Left ventricle myocardium inferior (tissue), 1 donor: ENCODE measurements around the gene IL15RA. TPM values are rescaled to one million over a fixed set of nuclear protein-coding genes. Genes with fewer than 3 reads are reported as not detected.
"Not testable (repeated sequence)": the region's sequence is repeated elsewhere in the genome, so short reads cannot be mapped to it uniquely, and the experiment has no call there.

Experiments used
- DNase-seq: peaks from one replicate; pipeline ENCODE4 v3.0.0-alpha.2; 2020
- H3K27ac ChIP-seq: fragments of 200-600 bp; replicated peaks from 2 replicates; pipeline ENCODE4 v1.8.0; 2021
- H3K27me3 ChIP-seq: fragments of 200-600 bp; 2 replicates; pipeline ENCODE4 v1.8.0; 2021; ENCODE audit warnings: low read depth
- H3K36me3 ChIP-seq: fragments of 200-600 bp; 2 replicates; pipeline ENCODE4 v1.8.0; 2021
- H3K4me1 ChIP-seq: fragments of 200-600 bp; 2 replicates; pipeline ENCODE4 v1.8.0; 2021
- H3K4me3 ChIP-seq: fragments of 200-600 bp; 2 replicates; pipeline ENCODE4 v1.8.0; 2021; ENCODE audit warnings: mild to moderate bottlenecking, moderate library complexity
- H3K9me3 ChIP-seq: fragments of 200-600 bp; replicated peaks from 2 replicates; pipeline ENCODE4 v1.8.0; 2021
- intact Hi-C: fragments of 100-400 bp; cut with micrococcal nuclease; formaldehyde crosslinking; loops from one replicate; pipeline ENCODE4 v1.11.0; 2022
- total RNA-seq: library from RNA; stranded (reverse); fragmentation: NEBNext Ultra II Directional; extraction: Animal tissue kit (Norgen Biotek cat#: 25700); gene quantifications from one replicate; pipeline ENCODE4 v1.2.1, GENCODE V29; 2021
- TF ChIP-seq, protein P1 (sequence below): fragments of 200-600 bp; IDR thresholded peaks from 2 replicates; pipeline ENCODE4 v1.8.0; 2021; ENCODE audit warnings: antibody characterized with exemption, mild to moderate bottlenecking, borderline replicate concordance
- donor health status: DM: no; HTN: yes; CAD: no; lungs with severe emphysema.

The IL15RA gene
- total RNA-seq, 1 donor from 2014 or later = 6.0 TPM

DNA sequence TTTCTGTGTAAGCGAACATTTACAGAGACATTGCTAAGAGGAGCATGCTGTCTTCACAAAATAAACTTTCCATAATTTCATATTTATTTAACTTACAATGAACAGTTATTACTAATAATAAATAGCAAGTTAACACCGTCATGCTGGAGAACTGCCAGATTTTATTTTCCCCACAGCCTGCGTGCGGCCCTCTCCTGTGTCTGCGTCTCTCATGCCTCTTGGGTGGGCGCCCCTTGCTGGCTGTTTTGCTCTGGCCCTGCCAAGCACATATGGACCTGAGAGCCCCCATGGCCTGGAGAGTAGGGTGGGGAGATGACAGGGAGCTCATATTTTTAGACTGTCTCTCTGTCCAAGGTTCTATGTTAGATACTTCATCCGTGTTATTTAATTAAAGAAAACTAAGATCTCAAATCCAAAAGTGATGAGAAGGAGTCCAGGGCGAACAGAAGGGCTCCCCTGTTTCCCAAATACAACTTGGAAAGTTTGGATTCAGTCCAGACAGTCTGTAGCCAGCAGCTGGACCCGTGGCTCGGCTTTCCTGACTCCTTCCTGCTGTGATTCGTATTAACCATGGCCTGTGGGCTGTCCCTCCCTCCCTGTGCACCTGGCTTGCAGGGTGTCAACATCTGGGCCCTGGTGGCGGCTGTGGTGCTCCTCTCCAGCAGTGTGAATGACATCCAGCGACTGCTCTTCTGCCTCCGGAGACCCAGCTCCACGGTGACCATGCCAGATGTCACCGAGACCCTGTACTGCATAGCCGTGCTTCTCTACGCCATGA lies 66.8 kb downstream of the IL15RA start:
- Histone ChIP-seq H3K27me3 (no peaks in the 10 kb centered on the region), H3K4me3 (no peak overlapping the region), H3K9me3 (no peaks in the 10 kb centered on the region), H3K36me3 (peaks cover 93% of the 10 kb centered on the region), H3K27ac (peak overlapping the region; percentile 34), H3K4me1 (peaks cover 26% of the 10 kb centered on the region)
- peak; percentile 30 for DNase-seq
- TF ChIP-seq, protein P1, sequence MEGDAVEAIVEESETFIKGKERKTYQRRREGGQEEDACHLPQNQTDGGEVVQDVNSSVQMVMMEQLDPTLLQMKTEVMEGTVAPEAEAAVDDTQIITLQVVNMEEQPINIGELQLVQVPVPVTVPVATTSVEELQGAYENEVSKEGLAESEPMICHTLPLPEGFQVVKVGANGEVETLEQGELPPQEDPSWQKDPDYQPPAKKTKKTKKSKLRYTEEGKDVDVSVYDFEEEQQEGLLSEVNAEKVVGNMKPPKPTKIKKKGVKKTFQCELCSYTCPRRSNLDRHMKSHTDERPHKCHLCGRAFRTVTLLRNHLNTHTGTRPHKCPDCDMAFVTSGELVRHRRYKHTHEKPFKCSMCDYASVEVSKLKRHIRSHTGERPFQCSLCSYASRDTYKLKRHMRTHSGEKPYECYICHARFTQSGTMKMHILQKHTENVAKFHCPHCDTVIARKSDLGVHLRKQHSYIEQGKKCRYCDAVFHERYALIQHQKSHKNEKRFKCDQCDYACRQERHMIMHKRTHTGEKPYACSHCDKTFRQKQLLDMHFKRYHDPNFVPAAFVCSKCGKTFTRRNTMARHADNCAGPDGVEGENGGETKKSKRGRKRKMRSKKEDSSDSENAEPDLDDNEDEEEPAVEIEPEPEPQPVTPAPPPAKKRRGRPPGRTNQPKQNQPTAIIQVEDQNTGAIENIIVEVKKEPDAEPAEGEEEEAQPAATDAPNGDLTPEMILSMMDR = no peak
- intact Hi-C loops = no loop called here

DNA sequence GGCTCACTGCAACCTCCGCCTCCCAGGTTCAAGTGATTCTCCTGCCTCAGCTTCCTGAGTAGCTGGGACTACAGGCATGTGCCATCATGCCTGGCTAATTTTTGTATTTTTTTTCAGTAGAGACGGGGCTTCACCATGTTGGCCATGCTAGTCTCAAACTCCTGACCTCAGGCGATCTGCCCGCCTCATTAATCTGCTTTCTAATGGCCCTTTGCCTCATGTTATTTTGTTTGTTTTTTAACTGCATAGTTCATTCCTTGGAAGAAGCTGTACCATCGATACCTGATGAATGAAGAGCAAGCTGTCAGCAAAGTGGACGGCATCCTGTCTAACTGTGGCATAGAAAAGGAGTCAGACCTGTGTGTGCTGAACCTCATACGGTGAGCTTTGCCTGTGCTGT lies 68.7 kb downstream of the IL15RA start:
- H3K27ac ChIP-seq, intact Hi-C loops, H3K4me3 ChIP-seq, H3K9me3 ChIP-seq, H3K27me3 ChIP-seq, DNase-seq: not testable (repeated sequence)
- Histone ChIP-seq H3K4me1 (peaks cover 42% of the 10 kb centered on the region), H3K36me3 (peaks cover 79% of the 10 kb centered on the region)

DNA sequence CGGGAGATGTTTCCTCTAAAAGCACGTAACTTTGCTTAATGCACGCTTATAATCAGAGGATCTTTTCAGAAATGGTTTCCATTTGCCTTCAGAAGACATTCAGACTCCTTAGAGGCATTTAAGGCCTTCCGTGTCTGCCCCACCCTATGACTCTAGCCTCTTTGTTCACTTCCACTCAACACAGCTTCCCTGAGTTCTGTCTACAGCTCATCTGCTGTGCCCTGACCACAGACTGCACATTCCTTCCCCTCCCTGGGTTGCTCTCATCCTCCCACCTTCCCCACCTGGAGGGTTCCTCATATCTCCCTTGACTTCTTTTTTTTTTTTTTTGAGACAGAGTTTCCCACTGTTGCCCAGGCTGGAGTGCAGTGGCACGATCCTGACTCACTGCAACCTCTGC lies 70.7 kb downstream of the IL15RA start:
- no peak for DNase-seq
- TF ChIP-seq, protein P1 = no peak
- peaks cover 54% of the 10 kb centered on the region for H3K4me1 ChIP-seq
- H3K4me3 ChIP-seq = peak overlapping the region; percentile 26
- intact Hi-C loops = no loop called here
- no peaks in the 10 kb centered on the region for H3K9me3 ChIP-seq
- H3K36me3 ChIP-seq = peaks cover 58% of the 10 kb centered on the region
- H3K27ac ChIP-seq = peak overlapping the region; percentile 69
- no peaks in the 10 kb centered on the region for H3K27me3 ChIP-seq

DNA sequence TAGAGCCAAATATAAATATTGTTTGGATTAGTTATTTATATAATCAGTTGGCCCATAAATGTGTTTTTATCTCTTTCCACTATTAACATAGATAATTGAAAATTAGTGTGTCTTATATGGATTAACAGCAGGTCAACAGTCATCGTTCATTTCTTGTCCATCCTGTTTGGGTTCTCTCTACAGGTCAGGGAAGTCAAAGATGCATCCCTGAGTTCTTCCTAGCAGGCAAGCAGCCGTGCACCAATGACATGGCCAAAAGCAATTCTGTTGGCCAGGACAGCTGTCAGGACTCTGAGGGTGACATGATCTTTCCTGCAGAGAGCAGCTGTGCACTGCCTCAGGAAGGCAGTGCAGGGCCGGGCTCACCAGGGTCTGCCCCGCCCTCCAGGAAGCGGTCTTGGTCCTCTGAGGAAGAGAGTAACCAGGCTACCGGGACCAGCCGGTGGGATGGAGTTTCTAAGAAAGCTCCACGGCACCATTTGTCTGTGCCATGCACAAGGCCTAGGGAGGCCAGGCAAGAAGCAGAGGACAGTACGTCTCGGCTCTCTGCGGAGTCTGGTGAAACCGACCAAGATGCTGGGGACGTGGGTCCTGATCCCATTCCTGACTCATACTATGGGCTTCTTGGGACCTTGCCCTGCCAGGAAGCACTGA lies 71.4 kb downstream of the IL15RA start:
- DNase-seq = peak; percentile 54
- Histone ChIP-seq H3K4me1 (peaks cover 51% of the 10 kb centered on the region), H3K4me3 (peak overlapping the region; percentile 26), H3K36me3 (peaks cover 52% of the 10 kb centered on the region), H3K9me3 (no peaks in the 10 kb centered on the region), H3K27ac (peak overlapping the region; percentile 69), H3K27me3 (no peaks in the 10 kb centered on the region)
- intact Hi-C loops = no loop called here
- TF ChIP-seq, protein P1 = peak; percentile 14

DNA sequence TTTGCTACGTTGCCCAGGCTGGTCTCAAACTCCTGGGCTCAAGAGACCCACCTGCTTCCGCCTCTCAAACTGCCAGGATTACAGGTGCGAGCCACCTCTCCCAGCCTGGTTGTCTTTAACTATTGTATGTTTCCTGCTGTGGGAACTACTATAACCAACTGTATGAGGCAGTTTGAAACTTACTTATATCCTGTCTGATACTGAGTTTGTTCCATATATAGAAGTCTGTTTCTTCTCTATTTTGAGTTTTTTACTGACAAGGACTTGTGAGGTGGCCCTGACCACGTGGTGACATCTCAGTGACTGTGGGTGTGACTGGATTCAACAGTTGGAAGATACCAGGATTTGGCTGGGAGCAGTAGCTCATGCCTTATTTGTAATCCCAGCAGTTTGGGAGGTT lies 73.1 kb downstream of the IL15RA start:
- no peaks in the 10 kb centered on the region for H3K9me3 ChIP-seq
- peak overlapping the region; percentile 29 for H3K27ac ChIP-seq
- DNase-seq = no peak
- H3K27me3 ChIP-seq = no peaks in the 10 kb centered on the region
- H3K36me3 ChIP-seq = peaks cover 34% of the 10 kb centered on the region
- H3K4me3 ChIP-seq = no peak overlapping the region
- TF ChIP-seq, protein P1 = no peak
- H3K4me1 ChIP-seq = peaks cover 45% of the 10 kb centered on the region
- intact Hi-C loops = no loop called here

DNA sequence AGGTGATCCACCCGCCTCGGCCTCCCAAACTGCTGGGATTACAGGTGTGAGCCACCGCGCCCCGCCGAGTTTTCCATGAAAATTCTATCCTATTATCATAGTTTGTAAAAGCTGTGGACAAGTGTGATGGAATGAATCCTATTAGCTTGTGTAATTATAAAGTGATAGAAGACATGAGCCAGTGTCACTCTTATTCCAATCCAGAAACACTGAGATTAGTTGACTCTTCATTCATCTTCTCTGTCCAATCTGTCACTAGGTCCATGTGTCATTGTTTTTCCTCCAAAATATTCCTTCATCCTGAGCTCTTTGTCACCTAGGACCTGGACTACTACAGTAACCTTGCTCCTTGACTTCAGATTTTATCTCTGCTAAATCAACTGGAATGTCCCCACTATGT lies 73.8 kb downstream of the IL15RA start:
- H3K27ac ChIP-seq = peak overlapping the region; percentile 29
- H3K4me3 ChIP-seq = no peak overlapping the region
- intact Hi-C loops = no loop called here
- H3K4me1 ChIP-seq = peaks cover 45% of the 10 kb centered on the region
- DNase-seq = no peak
- peaks cover 30% of the 10 kb centered on the region for H3K36me3 ChIP-seq
- H3K9me3 ChIP-seq = peaks cover 1% of the 10 kb centered on the region
- TF ChIP-seq, protein P1 = no peak
- H3K27me3 ChIP-seq = no peaks in the 10 kb centered on the region
